ENCODE measurements around the gene CXCL8. TPM values are rescaled to one million over a fixed set of nuclear protein-coding genes. Genes with fewer than 3 reads are reported as not detected.

Gene CXCL8
- total and polyA plus RNA-seq, 2 donors (not counting 3 experiments of a cell fraction or from before 2014, with no cell fraction given): 6.4 to 12.6 TPM

- dilution Hi-C loops (cut with MboI; ENCODE audit: extremely low pct_ligation_motif_present, low sequenced_read_pairs) (no loop called here), intact Hi-C loops (cut with micrococcal nuclease) (no loop called here)
- Histone ChIP-seq H3K9me1 (replicated peaks; ENCODE audit: control insufficient read depth, extremely low read depth, insufficient read depth, low read length) (no peaks in the 10 kb centered on the region), H3K27ac (ENCODE audit: insufficient read depth, low read depth, low read length) (no peak overlapping the region), H4K20me1 (replicated peaks; ENCODE audit: control insufficient read depth, extremely low read depth, insufficient read depth, low read length) (no peaks in the 10 kb centered on the region), H3K9me3 (replicated peaks; ENCODE audit: control insufficient read depth, insufficient read depth, low read length) (no peaks in the 10 kb centered on the region), H2AFZ (ENCODE audit: low read depth, low read length) (no peak overlapping the region), H3K9ac (replicated peaks; ENCODE audit: extremely low read depth, insufficient read depth, low read length) (no peak overlapping the region), H3K4me1 (ENCODE audit: control insufficient read depth, extremely low read depth, insufficient read depth, low read length) (no peaks in the 10 kb centered on the region), H3K79me2 (ENCODE audit: control insufficient read depth, insufficient read depth, low read length) (no peaks in the 10 kb centered on the region), H3K36me3 (ENCODE audit: control insufficient read depth in 2 of 2, extremely low read depth in 1 of 2, insufficient read depth in 2 of 2, low read length in 2 of 2) (no peaks in the 10 kb centered on the region), H3K4me3 (replicated peaks in 1 of 3; ENCODE audit: insufficient read depth in 1 of 3, low read depth in 1 of 3, low read length in 3 of 3) (no peak overlapping the region), H3K4me2 (ENCODE audit: insufficient read depth, low read length) (no peak overlapping the region), H3K27me3 (ENCODE audit: control insufficient read depth in 2 of 2, insufficient read depth in 2 of 2, low read length in 2 of 2) (no peaks in the 10 kb centered on the region)
- ChIA-PET CTCF (interaction anchor here (1.1 to 1.9 kb wide), 4 partner anchors 11 to 323 kb away, joined by 3 to 5 read pairs (median 4); partner anchors contain the start of gene CXCL3), POLR2A (no interaction called here)
- no TSS peak for BruUV-seq (replicated peaks)
- no peak for FAIRE-seq
- TF ChIP-seq GATA2 (IDR thresholded peaks at IDR 0.05; ENCODE audit: insufficient read depth, insufficient read length, low read depth, low read length) (no peak), FOS (IDR thresholded peaks at IDR 0.05; ENCODE audit: borderline replicate concordance, insufficient read depth, low read length) (no peak)
- DNase-seq (ENCODE audit: low read depth, low spot score): no peak
Measured at GRCh38 chr4:73715659-73716058, 24.7 kb upstream of the CXCL8 start.

GRCh38 chr4:73718375-73719373, 21.7 kb upstream of the CXCL8 start:
- H3K27ac ChIP-seq (ENCODE audit: insufficient read depth, low read depth, low read length): no peak overlapping the region
- peaks cover 7% of the 10 kb centered on the region for H3K4me1 ChIP-seq (ENCODE audit: control insufficient read depth, extremely low read depth, insufficient read depth, low read length)
- dilution Hi-C loops (cut with MboI; ENCODE audit: extremely low pct_ligation_motif_present, low sequenced_read_pairs) (no loop called here), intact Hi-C loops (cut with micrococcal nuclease) (no loop called here)
- no TSS peak for BruUV-seq (replicated peaks)
- no peak for TF ChIP-seq FOS (IDR thresholded peaks at IDR 0.05; ENCODE audit: borderline replicate concordance, insufficient read depth, low read length)
- no peak for TF ChIP-seq GATA2 (IDR thresholded peaks at IDR 0.05; ENCODE audit: insufficient read depth, insufficient read length, low read depth, low read length)
- TF ChIP-seq MAX (IDR thresholded peaks at IDR 0.05; ENCODE audit: insufficient read depth, insufficient read length): no peak
- H3K27me3 ChIP-seq (ENCODE audit: control insufficient read depth in 2 of 2, insufficient read depth in 2 of 2, low read length in 2 of 2): no peaks in the 10 kb centered on the region
- no peaks in the 10 kb centered on the region for H3K9me1 ChIP-seq (replicated peaks; ENCODE audit: control insufficient read depth, extremely low read depth, insufficient read depth, low read length)
- DNase-seq (ENCODE audit: low read depth, low spot score) (no peak), FAIRE-seq (no peak)
- H3K4me3 ChIP-seq (replicated peaks in 1 of 3; ENCODE audit: insufficient read depth in 1 of 3, low read depth in 1 of 3, low read length in 3 of 3): no peak overlapping the region
- ChIA-PET CTCF (no interaction called here), POLR2A (no interaction called here)
- no peak overlapping the region for H3K4me2 ChIP-seq (ENCODE audit: insufficient read depth, low read length)
- H3K36me3 ChIP-seq (ENCODE audit: control insufficient read depth in 2 of 2, extremely low read depth in 1 of 2, insufficient read depth in 2 of 2, low read length in 2 of 2): no peaks in the 10 kb centered on the region
- peak overlapping the region; percentile 16 for H2AFZ ChIP-seq (ENCODE audit: low read depth, low read length)
- H3K79me2 ChIP-seq (ENCODE audit: control insufficient read depth, insufficient read depth, low read length): no peaks in the 10 kb centered on the region
- no peaks in the 10 kb centered on the region for H4K20me1 ChIP-seq (replicated peaks; ENCODE audit: control insufficient read depth, extremely low read depth, insufficient read depth, low read length)
- H3K9ac ChIP-seq (replicated peaks; ENCODE audit: extremely low read depth, insufficient read depth, low read length): no peak overlapping the region
- H3K9me3 ChIP-seq (replicated peaks; ENCODE audit: control insufficient read depth, insufficient read depth, low read length): no peaks in the 10 kb centered on the region
